T follicular helper cell (primary cell): Measurements from ENCODE around the gene DNAJC11.
"Not testable (repeated sequence)": the region's sequence is repeated elsewhere in the genome, so short reads cannot be mapped to it uniquely, and the experiment has no call there.

Experiments
- DNase-seq: peaks from one replicate; pipeline ENCODE4 v3.0.0-alpha.2; 2020; ENCODE audit warnings: low read depth

DNAJC11 gene

DNA sequence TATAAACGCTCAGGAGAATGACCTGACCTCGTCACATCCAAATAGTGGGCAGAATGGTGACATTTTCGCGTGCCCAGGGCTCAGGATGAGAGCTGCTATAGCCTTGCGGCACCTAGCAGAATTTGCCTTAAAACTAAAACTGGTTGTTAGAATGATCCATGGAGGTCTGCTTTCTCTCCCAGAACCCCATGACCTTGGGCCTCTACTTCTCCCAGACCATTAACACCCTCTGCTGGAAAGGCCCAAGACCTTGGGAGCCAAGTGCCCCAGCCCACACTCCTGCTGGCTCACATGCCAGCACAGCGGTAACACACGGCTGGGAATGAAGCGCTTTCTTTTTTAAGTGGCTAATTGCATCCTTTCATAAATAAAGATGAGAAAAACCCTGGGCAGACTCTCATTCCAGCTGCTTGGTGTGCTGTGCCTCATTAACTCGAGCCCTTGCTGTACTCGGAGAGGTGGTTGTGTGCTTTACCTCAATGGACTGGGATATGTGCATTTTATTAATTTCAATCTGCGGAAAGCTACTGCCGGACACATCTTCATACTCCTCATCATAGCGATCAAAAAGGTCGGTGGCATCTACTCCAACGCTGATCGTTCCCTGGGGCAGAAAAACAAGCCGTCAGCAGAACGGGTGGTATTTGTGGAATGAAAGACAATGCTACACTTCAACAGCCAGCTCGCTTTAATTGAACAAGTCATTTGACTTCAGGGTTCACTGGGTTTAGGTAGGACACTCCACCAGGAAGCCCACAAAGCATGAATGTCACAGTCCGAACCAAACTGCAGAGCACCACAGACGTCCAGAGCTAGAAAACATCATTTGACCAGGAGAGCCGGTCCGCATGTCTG, 48.0 kb downstream of the DNAJC11 start:
- DNase-seq = no peak

DNA sequence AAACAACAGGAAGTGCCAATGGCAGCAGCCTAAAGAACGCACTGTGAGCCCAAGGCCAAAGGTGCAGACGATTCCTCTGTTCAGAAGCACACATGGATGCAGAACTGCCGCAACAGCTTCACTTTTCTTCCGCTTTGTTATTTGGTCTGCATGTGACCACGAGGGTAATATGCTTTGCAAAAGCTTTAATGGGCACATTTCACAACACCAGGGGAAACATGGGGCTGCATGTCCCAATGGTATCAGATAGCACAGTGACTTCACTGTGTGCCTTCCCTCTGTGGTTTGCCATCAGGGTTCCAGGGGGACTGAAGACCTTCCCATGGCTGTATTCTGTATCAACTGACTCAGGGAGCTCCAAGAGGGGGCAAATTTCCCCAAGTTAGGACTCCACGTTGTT, 48.6 kb downstream of the DNAJC11 start:
- DNase-seq = no peak

DNA sequence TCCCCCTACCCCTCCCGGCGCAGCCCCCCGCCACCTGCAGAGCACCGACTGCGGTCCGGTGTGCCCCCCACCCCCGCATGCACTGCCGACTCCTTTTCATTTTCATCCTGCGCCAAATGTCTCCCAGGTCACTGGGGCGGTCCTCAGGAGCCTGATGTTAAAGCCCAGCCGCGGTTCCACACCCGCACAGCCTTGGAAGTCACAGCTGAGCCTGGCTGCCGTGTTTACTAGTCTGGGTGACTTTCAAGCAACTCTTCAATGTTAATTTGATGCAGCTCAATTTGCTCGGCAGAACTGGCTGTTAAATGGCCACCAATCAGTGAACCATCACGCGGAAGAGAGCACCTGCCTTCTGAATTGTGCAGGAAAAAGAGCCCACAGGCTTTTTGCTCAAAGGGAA, 49.7 kb downstream of the DNAJC11 start:
- no peak for DNase-seq

DNA sequence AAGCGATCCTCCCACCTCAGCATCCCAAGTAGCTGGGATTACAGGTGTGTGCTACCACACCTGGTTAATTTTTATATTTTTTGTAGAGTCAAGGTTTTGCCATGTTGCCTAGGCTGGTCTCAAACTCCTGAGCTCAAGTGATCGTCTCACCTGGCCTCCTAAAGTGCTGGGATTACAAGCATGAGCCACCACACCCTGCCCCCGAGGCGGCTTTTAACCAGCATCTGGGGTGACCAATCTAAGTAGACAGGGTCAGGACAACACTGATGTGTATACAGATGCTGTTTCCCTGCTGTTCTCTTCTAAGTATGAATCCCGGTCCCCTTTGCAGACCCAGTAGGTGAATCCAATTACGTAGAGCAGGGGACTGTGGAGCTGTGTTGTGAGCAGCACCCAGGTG, 53.1 kb downstream of the DNAJC11 start:
- DNase-seq = no peak

DNA sequence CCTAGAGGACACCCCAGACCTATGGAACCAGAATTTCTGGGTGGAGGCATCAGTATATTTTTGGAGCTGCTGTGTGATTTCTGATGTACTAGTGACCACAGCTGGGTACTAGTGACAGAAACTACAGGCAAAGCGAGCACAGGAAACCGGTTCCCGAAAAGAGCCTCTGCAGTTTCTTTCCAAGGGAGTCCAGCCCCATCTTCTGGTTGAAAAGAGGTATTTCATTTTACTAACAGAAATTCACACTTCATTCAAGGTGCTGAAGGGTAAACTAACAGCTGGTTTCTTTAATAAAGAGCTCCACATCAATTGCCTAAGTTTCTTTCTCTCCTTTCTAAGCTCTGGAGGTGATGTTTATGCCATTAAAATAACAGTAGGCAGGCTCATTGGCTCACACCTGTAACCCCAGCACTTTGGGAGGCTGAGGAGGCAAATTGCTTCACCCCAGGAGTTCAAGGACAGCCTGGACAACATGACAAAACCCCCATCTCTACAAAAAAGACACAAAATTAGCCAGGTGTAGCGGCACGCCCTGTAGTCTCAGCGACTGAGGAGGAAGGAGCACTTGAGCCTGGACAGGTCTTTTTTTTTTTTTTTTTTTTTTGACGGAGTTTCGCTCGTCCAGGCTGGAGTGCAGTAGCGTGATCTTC, 55.0 kb downstream of the DNAJC11 start:
- no peak for DNase-seq

DNA sequence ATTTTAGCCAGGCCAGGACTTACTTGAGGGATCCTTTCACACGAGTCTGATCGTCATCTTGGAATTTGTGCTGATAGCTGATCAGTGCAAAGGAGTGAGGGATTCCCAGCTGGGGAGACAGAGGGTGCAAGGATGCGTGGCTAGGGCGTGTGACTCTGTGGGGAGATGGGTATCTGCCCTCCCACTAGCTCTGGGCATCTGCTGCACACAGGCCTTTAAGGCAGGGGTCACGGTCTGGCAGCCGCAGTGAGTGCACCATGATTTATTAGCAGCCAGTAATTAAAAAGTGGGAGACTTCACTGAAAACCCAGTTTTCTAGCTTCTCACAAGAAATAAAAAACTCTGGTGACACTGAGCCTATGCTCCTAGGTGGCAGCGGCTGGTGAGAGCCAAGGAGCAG, 56.6 kb downstream of the DNAJC11 start:
- no peak for DNase-seq

DNA sequence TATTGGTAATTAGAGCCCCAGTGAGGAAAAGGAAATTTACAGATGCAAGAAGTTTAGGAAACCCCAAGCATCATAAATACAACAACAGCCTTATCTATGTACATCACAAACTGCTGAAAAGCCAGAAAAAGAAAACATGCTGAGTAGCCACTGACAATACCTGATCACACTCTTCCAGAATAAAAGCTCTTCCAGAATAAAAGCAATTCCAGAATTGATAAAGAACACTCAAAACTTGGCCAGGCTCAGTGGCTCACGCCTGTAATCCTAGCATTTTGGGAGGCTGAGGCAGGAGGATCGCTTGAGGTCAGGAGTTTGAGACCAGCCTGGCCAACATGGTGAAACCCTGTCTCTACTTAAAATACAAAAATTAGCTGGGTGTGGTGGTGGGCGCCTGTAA, 60.7 kb downstream of the DNAJC11 start:
- DNase-seq = not testable (repeated sequence)

DNA sequence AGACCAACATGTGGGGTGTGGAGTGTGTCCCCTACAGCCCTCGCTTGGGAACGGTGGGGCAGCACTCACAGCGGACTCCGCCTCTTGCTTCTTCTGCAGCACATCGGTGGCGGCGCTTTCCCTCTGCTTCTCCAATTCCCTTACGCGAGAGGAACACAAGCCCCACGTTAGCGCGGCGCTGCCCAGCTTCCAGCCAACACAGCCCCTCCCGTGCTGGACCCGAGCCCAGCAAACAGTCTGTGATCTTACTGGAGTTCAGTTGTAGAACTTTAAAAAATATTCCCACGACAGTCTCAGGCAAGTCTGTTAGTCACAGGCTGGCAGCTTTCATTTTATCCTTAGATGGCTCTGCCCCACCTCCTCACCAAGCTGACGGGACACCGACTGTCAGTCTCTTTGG, 63.4 kb downstream of the DNAJC11 start:
- DNase-seq = no peak

DNA sequence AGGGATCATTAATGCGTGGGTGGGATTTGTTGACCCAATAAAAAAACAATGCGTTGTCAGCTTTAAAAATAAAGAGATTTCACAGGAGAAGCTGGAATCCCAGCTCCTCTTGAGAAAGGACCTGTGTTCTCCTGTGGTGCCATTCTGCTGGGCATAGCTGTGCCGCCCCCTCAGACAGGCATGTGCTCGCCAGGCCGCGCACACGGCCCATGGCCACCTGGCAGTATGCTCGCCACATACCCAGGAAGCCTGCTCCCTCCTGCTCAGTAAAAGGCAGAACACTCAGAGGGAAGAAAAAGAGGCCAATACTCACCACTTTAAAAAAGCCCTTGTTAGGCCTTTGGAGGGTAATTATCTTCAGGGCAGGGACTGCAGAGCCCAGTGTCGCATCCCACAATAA, 63.8 kb downstream of the DNAJC11 start:
- DNase-seq = no peak

DNA sequence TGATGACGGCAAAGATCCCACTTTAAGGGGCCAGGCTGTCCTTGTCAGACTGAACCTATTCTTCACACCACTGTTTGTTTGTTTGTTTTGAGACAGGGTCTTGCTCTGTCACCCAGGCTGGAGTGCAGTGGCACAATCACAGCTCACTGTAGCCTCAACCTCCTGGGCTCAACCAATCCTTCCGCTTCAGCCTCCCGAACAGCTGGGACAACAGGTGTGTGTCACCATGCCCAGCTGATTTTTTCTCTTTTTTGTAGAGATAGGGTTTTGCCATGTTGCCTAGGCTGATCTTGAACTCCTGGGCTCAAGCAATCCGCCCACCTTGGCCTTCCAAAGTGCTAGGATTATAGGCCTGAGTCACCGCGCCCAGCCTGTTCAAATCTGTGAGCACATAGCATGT, 64.8 kb downstream of the DNAJC11 start:
- not testable (repeated sequence) for DNase-seq

DNA sequence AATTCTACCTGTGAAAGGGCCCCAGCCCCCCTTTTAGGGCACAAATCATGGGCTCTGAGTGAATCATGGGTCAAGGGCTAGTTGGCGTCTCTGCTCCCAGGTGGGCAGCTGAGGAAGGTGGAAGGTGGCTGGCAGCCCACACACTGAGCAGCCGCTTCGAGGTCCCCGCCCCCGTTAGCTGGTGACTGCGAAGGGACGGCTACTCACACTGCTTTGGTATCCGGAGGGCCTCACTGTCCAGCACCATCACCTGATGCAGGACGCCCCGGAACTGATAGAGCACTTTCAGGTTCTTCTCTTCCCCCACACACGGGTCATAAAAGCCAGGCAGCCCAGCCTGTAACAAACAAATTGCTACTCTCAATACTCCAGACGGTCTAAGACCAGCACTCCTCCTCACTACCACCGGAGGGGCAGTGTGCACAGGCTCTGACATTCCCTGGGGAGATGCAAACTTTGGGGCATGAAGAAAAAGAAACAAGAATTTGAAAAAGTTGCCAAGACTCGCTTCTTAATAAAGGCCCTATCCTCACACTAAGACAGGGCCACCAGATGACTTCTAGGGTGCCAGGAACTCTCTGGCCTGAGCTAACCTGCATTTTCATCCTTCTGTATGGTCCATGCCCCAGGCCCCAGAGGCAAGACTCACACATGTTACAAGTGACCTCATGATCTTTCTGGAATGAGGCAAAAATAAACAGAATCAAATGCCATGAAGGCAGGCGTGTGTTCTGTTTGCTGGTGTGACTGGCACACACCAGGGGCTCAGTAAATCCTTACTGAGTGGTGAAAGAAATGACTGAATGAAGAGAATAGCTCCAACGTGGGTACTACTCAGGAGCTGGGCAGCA, 65.5 kb downstream of the DNAJC11 start:
- DNase-seq = no peak

DNA sequence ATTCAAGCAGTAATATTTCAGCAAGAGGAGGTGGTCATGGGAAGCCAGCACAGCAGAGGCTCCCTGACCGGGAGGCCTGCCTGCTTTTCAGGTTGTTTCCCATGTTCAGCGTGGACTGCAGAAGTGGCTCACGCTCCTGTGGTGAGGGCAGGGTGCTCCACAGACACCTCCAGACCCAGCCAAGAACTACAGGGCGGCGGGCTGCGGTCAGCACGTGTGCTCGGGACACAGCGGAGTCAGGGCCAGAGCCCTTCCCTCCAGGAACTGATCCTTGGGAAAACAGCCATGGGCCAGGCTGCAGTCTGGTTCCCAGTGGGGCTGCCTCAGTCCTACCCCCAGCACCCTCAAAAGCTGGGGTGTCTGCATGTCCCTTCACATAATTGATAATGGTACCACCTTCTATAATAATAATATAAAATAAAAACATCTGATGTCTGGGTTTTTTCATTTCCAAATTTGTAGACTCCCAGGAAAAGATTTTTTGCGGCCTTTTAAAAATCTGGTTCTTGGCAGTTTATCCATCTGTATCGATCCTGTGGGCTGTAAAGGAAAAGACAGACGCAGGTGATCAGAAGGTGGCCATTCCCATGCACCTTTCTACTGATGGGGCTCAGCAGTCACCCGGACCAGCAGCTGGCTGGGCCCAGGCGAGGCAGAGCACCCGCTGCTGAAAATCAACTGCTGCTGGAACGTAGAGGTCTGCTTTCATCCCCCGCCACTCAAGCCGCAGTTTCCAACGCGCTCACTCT, 66.3 kb downstream of the DNAJC11 start:
- DNase-seq = no peak

DNA sequence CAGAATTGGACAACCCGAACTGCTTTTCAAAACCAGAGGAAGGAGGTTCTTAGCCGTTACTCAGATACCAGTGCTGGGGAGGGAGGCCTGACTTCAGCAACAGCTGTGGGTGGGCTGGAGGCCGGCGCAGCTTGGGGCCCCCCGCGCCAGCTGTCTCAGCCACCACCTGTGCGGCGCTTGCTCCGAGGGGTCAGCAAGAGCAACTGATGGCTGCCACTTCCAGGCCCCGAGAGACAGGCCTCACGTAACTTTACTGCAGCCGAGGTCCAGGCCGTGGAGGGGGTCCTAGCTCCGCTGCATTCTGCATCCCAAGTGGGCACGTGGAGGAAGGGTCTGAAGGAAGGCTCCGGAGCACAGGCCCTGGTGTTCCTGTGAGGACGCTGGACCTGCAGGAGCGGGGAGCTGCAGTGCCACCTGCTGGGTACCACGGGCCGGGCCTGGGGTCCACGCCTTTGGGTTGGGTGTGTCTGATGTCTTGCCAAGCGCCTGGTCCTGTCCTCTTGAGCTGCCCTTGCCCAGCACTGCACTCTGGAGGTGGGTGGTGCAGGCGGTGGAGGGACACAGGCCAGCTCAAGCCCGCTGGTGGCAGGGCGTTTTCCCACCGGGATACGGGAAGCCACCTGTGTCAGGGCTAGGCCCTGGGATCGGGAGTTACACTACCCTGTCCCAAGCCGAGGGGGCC, 67.1 kb downstream of the DNAJC11 start:
- DNase-seq = peak; percentile 16

DNA sequence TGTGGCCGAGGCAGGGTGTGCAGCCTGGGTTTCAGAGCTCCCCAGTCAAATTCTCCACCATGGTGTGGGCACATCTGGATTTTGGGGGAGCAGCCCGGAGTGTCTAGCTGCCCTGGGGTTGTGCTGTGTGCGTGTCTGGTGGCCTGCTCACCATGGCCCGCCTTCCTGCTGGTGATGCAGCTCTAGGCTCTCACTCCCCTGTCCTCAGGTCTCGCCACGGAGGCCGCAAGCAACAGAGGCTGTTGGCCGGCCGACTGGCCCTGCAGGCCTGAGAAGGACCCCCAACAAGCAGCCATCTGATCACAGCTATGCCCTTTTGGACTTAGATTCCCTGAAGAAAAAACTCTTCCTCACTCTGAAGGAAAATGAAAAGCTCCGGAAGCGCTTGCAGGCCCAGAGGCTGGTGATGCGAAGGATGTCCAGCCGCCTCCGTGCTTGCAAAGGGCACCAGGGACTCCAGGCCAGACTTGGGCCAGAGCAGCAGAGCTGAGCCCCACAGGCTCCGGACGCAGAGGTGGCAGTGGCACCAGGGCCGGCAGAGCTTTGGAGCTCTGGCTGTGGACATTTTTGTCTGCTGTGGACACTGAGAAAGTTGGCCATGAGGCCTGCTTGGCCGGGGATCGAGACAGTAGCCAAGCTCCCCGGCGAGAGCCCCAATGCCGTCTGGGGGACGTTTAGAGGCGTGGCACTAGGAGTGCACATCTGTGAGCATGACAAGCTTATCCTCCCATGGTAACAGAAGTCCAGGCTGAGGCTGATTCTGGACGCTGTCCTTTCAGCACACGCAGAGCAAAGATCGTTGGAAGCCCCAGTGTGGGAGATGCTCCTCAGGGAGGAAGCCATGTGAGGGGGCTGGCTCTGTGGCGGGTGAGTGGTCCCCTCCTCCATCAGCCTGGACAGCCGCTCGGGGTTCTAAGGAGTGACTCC, 68.8 kb downstream of the DNAJC11 start:
- no peak for DNase-seq

DNA sequence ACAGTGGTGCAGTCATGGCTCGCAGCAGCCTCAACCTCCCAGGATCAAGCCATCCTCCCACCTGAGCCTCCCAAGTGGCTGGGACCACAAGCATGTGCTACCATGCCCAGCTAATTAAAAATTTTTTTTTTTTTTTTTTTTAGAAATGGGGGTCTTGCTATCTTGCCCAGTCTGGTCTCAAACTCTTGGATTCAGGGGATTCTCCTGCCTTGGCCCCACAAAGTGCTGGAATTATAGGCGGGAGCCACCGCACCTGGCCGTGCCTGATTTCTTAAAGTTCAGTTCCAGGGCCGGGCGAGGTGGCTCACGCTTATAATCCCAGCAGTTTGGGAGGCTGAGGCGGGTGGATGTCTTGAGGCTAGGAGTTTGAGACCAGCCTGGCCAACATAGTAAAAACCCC, 70.6 kb downstream of the DNAJC11 start:
- DNase-seq = no peak

DNA sequence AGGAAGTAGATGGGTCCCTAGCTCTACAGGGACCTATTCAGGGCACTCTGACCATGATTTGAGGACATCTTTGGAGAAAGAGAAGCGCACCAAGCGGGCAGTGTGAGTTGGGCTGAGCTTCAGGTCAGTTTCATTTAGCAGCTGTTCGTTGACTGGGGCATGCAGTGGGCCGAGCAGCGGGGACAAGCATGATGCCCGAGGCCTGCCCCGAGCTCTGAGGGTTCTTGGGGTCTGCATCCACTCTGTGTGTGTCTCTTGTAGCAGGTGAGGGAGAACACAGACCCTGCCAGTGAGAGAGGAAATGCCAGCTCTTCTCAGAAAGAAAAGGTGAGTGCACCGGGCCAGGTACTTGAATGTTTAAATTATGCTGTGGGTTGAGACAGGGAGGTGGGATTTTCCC, 71.6 kb downstream of the DNAJC11 start:
- no peak for DNase-seq

DNA sequence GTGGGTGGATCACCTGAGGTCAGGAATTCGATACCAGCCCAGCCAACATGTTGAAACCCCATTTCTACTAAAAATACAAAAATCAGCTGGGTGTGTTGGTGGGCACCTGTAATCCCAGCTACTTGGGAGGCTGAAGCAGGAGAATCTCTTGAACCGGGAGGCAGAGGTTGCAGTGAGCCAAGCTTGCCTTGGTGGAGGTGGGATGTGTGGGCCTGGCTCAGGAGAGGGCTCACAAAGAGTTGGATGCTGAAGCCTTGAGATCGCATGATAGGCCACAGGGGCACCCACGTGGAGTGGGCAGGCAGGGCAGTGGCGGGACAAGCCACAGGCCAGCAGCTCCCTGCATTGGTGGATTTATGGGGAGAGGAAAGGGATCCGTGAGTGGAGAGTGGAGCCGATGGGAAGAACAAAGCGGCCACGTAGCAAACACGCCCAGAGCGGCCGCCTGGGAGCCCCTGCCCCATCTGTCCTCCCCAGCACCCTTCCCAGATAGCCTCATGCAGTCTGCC, 72.6 kb downstream of the DNAJC11 start:
- DNase-seq = no peak

DNA sequence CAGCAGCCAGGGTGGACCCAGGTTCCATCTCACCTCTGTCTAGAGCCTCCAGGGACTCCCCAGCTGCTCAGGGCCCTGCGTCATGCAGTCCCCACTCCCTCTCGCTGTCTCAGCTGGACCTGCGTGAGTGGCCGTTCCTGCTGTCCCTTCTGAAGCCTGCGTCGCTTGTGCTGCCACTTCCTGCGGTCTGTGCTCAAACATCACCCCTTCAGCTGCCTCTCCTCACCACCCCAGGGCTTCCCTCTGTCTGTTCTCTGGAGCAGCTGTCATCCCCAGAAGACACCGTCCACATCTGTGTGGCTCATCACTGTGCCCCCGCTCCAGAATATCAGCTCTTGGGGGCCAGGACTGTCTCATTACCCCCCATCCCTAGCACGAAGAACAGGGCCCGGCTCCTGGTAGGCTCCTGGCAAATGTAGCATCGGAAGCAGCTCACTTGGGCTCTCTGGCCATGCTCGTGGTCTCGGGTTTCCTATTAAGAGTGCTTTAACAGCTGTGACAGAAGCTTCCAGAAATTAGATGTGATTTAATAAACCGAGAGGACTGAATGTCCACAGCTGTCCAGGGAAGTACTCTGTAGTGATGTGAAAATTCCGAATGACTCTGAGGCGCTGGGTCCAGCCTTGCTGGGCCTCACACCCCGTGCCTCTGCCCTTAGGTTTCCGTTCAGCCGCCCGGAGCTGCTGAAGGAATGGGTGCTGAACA, 73.6 kb downstream of the DNAJC11 start:
- DNase-seq = no peak

DNA sequence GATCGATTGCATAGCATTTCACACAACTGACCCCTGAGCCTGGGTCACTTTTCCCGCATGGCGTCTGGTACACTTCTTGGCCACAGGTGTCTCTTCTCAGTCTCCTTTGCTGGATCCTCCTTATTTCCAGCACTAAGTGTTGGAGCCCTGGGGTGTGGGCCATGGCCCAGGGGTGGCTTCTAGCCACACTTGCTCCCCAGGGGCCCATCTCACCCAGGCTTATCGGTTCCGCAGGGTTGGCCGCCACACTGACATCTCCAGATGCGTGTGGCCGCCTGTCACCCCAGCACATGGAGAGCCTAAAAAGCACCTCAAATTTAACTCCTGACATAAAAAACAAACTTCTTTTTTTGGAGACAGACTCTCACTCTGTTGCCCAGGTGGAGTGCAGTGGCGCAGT, 74.6 kb downstream of the DNAJC11 start:
- no peak for DNase-seq
